ENCODE measurements around the gene POU2F2.
A peak's percentile ranks its signal among the peaks of the same experiment; 100 is the strongest.

POU2F2 gene

DNA sequence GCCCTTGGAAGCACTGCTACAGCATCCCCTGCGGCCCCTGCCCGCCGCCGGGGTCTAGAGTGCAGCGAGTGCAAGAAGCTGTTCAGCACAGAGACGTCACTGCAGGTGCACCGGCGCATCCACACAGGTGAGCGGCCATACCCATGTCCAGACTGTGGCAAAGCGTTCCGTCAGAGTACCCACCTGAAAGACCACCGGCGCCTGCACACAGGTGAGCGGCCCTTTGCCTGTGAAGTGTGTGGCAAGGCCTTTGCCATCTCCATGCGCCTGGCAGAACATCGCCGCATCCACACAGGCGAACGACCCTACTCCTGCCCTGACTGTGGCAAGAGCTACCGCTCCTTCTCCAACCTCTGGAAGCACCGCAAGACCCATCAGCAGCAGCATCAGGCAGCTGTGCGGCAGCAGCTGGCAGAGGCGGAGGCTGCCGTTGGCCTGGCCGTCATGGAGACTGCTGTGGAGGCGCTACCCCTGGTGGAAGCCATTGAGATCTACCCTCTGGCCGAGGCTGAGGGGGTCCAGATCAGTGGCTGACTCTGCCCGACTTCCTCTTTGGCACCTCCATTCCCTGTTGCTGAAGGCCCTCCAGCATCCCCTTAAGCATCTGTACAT, 51.4 kb downstream of the POU2F2 start:
- no peak overlapping the region for H3K4me3 ChIP-seq (ENCODE audit: low read depth, low read length)
- DNase-seq (ENCODE audit: low read depth): no peak
- TF ChIP-seq, protein P1, sequence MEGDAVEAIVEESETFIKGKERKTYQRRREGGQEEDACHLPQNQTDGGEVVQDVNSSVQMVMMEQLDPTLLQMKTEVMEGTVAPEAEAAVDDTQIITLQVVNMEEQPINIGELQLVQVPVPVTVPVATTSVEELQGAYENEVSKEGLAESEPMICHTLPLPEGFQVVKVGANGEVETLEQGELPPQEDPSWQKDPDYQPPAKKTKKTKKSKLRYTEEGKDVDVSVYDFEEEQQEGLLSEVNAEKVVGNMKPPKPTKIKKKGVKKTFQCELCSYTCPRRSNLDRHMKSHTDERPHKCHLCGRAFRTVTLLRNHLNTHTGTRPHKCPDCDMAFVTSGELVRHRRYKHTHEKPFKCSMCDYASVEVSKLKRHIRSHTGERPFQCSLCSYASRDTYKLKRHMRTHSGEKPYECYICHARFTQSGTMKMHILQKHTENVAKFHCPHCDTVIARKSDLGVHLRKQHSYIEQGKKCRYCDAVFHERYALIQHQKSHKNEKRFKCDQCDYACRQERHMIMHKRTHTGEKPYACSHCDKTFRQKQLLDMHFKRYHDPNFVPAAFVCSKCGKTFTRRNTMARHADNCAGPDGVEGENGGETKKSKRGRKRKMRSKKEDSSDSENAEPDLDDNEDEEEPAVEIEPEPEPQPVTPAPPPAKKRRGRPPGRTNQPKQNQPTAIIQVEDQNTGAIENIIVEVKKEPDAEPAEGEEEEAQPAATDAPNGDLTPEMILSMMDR (IDR thresholded peaks at IDR 0.05; ENCODE audit: low read depth, low read length, missing control alignments): no peak

DNA sequence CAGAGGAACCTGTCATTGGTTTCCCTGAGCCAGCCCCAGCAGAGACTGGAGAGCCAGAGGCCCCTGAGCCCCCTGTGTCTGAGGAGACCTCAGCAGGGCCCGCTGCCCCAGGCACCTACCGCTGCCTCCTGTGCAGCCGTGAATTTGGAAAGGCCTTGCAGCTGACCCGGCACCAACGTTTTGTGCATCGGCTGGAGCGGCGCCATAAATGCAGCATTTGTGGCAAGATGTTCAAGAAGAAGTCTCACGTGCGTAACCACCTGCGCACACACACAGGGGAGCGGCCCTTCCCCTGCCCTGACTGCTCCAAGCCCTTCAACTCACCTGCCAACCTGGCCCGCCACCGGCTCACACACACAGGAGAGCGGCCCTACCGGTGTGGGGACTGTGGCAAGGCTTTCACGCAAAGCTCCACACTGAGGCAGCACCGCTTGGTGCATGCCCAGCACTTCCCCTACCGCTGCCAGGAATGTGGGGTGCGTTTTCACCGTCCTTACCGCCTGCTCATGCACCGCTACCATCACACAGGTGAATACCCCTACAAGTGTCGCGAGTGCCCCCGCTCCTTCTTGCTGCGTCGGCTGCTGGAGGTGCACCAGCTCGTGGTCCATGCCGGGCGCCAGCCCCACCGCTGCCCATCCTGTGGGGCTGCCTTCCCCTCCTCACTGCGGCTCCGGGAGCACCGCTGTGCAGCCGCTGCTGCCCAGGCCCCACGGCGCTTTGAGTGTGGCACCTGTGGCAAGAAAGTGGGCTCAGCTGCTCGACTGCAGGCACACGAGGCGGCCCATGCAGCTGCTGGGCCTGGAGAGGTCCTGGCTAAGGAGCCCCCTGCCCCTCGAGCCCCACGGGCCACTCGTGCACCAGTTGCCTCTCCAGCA, 52.1 kb downstream of the POU2F2 start:
- TF ChIP-seq, protein P1 (IDR thresholded peaks at IDR 0.05; ENCODE audit: low read depth, low read length, missing control alignments): no peak
- DNase-seq (ENCODE audit: low read depth): no peak
- H3K4me3 ChIP-seq (ENCODE audit: low read depth, low read length): no peak overlapping the region

DNA sequence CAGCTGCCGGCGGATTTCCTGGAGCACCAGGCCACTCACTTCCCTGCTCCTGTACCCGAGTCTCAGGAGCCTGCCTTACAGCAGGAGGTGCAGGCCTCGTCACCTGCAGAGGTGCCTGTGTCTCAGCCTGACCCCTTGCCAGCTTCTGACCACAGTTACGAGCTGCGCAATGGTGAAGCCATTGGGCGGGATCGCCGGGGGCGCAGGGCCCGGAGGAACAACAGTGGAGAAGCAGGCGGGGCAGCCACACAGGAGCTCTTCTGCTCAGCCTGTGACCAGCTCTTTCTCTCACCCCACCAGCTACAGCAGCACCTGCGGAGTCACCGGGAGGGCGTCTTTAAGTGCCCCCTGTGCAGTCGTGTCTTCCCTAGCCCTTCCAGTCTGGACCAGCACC, 53.0 kb downstream of the POU2F2 start:
- H3K4me3 ChIP-seq (ENCODE audit: low read depth, low read length): no peak overlapping the region
- TF ChIP-seq, protein P1 (IDR thresholded peaks at IDR 0.05; ENCODE audit: low read depth, low read length, missing control alignments): no peak
- no peak for DNase-seq (ENCODE audit: low read depth)

DNA sequence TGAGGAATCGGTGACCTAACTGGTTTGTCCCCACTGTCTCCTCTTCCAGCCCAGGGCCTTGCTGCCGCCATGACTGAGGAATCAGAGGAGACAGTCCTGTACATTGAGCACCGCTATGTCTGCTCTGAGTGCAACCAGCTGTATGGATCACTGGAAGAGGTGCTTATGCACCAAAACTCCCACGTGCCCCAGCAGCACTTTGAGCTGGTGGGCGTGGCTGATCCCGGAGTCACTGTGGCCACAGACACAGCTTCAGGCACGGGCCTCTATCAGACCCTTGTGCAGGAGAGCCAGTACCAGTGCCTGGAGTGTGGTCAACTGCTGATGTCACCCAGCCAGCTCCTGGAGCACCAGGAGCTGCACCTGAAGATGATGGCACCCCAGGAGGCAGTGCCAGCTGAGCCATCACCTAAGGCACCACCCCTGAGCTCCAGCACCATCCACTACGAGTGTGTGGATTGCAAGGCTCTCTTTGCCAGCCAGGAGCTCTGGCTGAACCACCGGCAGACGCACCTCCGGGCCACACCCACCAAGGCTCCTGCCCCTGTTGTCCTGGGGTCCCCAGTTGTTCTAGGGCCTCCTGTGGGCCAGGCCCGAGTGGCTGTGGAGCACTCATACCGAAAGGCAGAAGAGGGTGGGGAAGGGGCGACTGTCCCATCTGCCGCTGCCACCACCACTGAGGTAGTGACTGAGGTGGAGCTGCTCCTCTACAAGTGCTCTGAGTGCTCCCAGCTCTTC, 53.5 kb downstream of the POU2F2 start:
- TF ChIP-seq, protein P1 (IDR thresholded peaks at IDR 0.05; ENCODE audit: low read depth, low read length, missing control alignments): no peak
- no peak for DNase-seq (ENCODE audit: low read depth)
- H3K4me3 ChIP-seq (ENCODE audit: low read depth, low read length): no peak overlapping the region

DNA sequence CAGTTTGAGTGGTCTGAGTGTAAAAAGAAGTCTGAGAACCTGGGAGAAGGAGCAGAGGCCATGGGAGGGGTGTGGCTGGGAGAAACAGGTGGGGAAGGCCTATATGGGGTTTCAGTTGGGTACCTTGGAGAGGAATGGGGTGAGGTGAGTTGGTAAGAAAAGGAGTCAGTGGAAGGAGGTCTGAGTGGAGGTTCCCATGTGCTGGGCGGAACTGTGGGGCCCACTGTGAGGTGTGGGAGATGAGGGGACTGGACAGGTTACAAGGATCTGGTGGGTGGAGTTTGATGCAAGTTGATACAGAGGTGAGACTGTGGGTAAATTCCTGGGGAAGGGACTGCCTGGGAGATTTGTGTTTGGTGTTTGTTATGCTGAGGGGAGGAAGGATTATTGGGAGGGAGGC, 54.2 kb downstream of the POU2F2 start:
- no peak for DNase-seq (ENCODE audit: low read depth)
- TF ChIP-seq, protein P1 (IDR thresholded peaks at IDR 0.05; ENCODE audit: low read depth, low read length, missing control alignments): no peak
- no peak overlapping the region for H3K4me3 ChIP-seq (ENCODE audit: low read depth, low read length)

DNA sequence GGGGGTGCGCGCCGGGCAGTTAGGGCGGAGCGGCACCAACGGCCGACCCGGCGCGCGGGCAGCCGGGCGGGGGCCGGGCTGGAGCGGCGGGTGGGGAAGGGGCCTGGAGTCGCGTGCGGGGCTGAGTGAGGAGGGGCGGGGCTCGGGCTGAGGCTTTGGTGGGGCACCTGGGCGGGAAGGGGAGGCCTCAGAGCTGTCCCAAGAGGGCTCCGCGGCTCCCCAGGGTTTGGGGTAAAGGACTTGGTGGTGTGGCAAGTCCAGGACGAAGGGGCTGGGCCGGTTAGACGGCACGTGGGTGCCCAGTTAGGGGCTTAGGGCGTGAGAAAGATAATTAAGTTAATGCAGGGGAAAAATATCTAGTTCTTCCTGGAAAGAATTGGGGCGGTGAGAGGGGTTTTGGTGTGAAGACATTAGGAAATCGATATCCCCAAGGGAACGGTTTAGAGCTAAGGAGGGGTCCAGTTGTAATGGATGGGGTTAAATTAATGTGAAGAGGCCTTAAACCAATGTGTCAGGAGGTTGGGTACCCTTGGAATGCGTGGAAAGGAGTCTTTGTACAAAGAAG, 55.8 kb downstream of the POU2F2 start:
- no peak for DNase-seq (ENCODE audit: low read depth)
- TF ChIP-seq, protein P1 (IDR thresholded peaks at IDR 0.05; ENCODE audit: low read depth, low read length, missing control alignments): no peak

More for the DNA sequence above, 55.8 kb downstream of the POU2F2 start:
- peak overlapping the region; percentile 76 for H3K4me3 ChIP-seq (ENCODE audit: low read depth, low read length)

Measured in GM12864 (cell line).